Ishikawa (cell line): ENCODE measurements around the gene NFIX.

ENCODE experiments used
- EP300 ChIP-seq: IDR thresholded peaks from 2 replicates; pipeline ENCODE4 v1.6.1; 2012; ENCODE audit warnings: borderline replicate concordance
- MAX ChIP-seq: IDR thresholded peaks from 2 replicates; pipeline ENCODE4 v1.6.1; 2012
- RAD21 ChIP-seq: IDR thresholded peaks from 2 replicates; pipeline ENCODE4 v1.6.1; 2012; ENCODE audit warnings: low read depth
- REST ChIP-seq: IDR thresholded peaks from 2 replicates; pipeline ENCODE4 v1.6.1; 2012; ENCODE audit warnings: low read depth, mild to moderate bottlenecking
- TAF1 ChIP-seq: IDR thresholded peaks from 2 replicates; pipeline ENCODE4 v1.6.1; 2012; ENCODE audit warnings: low read depth, mild to moderate bottlenecking
- TCF12 ChIP-seq: IDR thresholded peaks from 2 replicates; pipeline ENCODE4 v1.6.1; 2012; ENCODE audit warnings: low read depth
- ZBTB7A ChIP-seq: IDR thresholded peaks from 2 replicates; pipeline ENCODE4 v1.6.1; 2012; ENCODE audit warnings: low read depth

- TF ChIP-seq EP300 (no peak), TCF12 (no peak), TAF1 (no peak), REST (no peak), RAD21 (no peak), ZBTB7A (no peak), MAX (no peak)
Measured at GRCh38 chr19:13064092-13064489, 68.8 kb downstream of the NFIX start.
